Lower leg skin (tissue), 4 donors: ENCODE measurements around the gene GPX8. TPM values are rescaled to one million over a fixed set of nuclear protein-coding genes. Genes with fewer than 3 reads are reported as not detected.

Experiments used
- DNase-seq, 2 donors: peaks; one replicate each; pipeline ENCODE4 v3.0.0-alpha.2; 2019; ENCODE audit warnings: low spot score in 2 of 2
- H3K4me3 ChIP-seq: fragments of 200-600 bp; sonication (generic); 2 replicates; pipeline ENCODE4 v1.5.1; 2017; ENCODE audit warnings: mild to moderate bottlenecking, low read depth; ENCODE audit not compliant: poor library complexity, severe bottlenecking
- CTCF ChIP-seq, 3 donors: fragments of 450-650 bp; IDR thresholded peaks; one replicate each; pipeline ENCODE4 v1.5.1; 2016; ENCODE audit warnings: antibody characterized with exemption in 3 of 3, mild to moderate bottlenecking in 3 of 3, moderate library complexity in 2 of 3
- POLR2A ChIP-seq, 2 donors: fragments of 450-650 bp; IDR thresholded peaks; one replicate each; pipeline ENCODE4 v1.6.1; 2016 to 2017; ENCODE audit warnings: antibody characterized with exemption in 2 of 2, mild to moderate bottlenecking in 1 of 2, moderate library complexity in 1 of 2
- WGBS, 2 donors: methylation state at CpG; one replicate each; pipeline ENCODE4 v1.1.5; 2018; 5-methylcytosine and 5-hydroxymethylcytosine counted together
- intact Hi-C: fragments of 100-400 bp; cut with DNase I; formaldehyde crosslinking; loops from one replicate; pipeline ENCODE4 v1.15.0; 2023; ENCODE audit warnings: low total_unique reads
- total RNA-seq, 4 donors: library from RNA; depleted of rRNA; stranded (reverse); fragments of >200 nt; gene quantifications; one replicate each; pipeline ENCODE4 v1.1.0, GENCODE V29; 2016

GPX8 gene
- total RNA-seq, 4 donors from 2014 or later = 1.6 to 8.1 (median 4.6) TPM

- TF ChIP-seq POLR2A (IDR thresholded peaks at IDR 0.05) (no peak), CTCF (IDR thresholded peaks at IDR 0.05) (no peak)
- no peak for DNase-seq
- H3K4me3 ChIP-seq = no peak overlapping the region
- WGBS, 2 donors = 79 to 87% methylated on average over 4 of the region's 4 CpGs
- intact Hi-C loops = no loop called here
Measured at GRCh38 chr5:55162666-55163065, 2.7 kb downstream of the GPX8 start.

DNA sequence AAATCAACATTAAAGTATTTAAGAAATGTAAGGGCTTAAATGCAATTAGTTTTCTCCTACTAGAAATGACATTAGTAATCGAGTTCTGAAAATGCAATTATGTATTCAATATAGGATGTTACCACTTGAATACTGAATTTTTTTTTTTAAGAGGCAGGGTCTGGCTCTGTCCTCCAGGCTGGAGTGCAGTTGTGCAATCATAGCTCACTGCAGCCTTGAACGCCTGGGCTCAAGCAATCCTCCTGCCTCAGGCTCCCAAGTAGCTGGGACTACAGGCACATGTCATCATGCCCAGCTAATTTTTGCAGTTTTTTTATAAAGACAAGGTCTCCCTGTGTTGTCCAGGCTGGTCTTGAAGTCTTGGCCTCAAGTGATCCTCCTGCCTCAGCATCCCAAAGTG is 11.5 kb downstream of the GPX8 start:
- no peak for TF ChIP-seq CTCF (IDR thresholded peaks at IDR 0.05)
- TF ChIP-seq POLR2A (IDR thresholded peaks at IDR 0.05) = no peak

GRCh38 chr5:55172051-55172899 is 12.3 kb downstream of the GPX8 start:
- peak in 1 of 2 donors; percentile 41 for DNase-seq
- H3K4me3 ChIP-seq = no peak overlapping the region
- TF ChIP-seq POLR2A (IDR thresholded peaks at IDR 0.05) = no peak
- no peak for TF ChIP-seq CTCF (IDR thresholded peaks at IDR 0.05)
- intact Hi-C loops = no loop called here
- 4% methylated on average over 15 of the region's 15 CpGs for whole genome bisulfite sequencing, 2 donors

More for the DNA sequence above, 11.5 kb downstream of the GPX8 start:
- H3K4me3 ChIP-seq = no peak overlapping the region
- intact Hi-C loops = no loop called here
- no peak for DNase-seq
- 33 to 36% methylated on average over 2 of the region's 2 CpGs for WGBS, 2 donors

GRCh38 chr5:55172937-55173686 is 13.1 kb downstream of the GPX8 start, which contains the start of gene CDC20B:
Gene CDC20B, minus strand, starts transcription at chr5:55173177. Its CDS starts 177 bp downstream, at chr5:55173000.
- intact Hi-C loops = no loop called here
- no peak for TF ChIP-seq POLR2A (IDR thresholded peaks at IDR 0.05)
- TF ChIP-seq CTCF (IDR thresholded peaks at IDR 0.05) = no peak
- WGBS, 2 donors = 1% methylated on average over 47 to 52 of the region's 69 CpGs
- peak within 1 kb of the TSS; percentile 32 for H3K4me3 ChIP-seq
- DNase-seq = peak; percentile 23 to 87

DNA sequence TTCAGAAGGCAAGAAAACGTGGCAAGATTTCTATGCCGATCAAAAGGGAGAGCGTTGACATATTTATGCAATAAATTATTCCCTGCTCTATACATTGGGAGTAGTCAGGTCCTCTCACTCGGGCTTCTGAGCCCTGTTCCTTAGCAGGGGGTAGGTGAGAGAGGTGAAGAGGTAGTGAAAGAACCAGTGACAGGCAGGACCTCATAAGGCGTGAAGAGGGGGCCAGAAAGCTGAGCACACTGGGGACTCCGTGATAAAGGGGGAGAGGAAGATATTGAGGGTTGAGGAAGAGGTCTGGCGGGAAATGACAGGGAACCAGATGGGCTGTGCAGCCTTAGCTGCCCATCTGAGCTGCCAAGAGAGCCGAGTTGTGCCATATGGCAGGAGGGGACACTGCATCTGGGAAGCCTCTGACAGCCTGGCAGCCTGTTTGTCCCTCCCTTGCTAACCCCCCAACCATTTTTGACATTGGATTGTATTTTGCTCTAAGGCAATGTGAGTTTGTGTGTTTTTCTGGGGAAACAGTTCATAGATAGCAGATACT is 13.8 kb downstream of the GPX8 start:
- H3K4me3 ChIP-seq = peak overlapping the region; percentile 32
- TF ChIP-seq CTCF (IDR thresholded peaks at IDR 0.05) (no peak), POLR2A (IDR thresholded peaks at IDR 0.05) (no peak)
- intact Hi-C loops = no loop called here
- no peak for DNase-seq
- 15 to 17% methylated on average over 8 of the region's 8 CpGs for WGBS, 2 donors
